ENCODE measurements around the gene PIF1.

PIF1 gene

DNA sequence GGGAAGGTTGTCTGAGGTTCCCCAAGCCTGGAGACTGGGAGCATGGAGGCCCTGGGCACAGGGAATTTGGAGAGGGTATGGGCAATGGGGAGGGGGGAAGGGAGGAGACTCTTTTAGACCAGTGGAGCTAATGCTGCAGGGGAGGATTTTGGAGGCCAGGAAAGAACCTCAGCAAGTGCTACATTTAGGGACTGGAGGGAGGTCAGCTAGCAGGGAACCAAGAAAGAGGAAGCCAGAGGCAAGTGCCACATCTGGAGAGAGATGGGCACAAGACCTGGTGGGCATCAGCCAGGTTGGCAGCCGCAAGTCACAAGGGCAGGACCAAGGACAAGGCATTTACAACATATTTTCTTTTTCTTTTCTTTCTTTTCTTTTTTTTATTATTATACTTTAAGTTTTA, 37.0 kb upstream of the PIF1 start:
- TF ChIP-seq, protein P1, sequence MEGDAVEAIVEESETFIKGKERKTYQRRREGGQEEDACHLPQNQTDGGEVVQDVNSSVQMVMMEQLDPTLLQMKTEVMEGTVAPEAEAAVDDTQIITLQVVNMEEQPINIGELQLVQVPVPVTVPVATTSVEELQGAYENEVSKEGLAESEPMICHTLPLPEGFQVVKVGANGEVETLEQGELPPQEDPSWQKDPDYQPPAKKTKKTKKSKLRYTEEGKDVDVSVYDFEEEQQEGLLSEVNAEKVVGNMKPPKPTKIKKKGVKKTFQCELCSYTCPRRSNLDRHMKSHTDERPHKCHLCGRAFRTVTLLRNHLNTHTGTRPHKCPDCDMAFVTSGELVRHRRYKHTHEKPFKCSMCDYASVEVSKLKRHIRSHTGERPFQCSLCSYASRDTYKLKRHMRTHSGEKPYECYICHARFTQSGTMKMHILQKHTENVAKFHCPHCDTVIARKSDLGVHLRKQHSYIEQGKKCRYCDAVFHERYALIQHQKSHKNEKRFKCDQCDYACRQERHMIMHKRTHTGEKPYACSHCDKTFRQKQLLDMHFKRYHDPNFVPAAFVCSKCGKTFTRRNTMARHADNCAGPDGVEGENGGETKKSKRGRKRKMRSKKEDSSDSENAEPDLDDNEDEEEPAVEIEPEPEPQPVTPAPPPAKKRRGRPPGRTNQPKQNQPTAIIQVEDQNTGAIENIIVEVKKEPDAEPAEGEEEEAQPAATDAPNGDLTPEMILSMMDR (IDR thresholded peaks at IDR 0.05) = no peak

DNA sequence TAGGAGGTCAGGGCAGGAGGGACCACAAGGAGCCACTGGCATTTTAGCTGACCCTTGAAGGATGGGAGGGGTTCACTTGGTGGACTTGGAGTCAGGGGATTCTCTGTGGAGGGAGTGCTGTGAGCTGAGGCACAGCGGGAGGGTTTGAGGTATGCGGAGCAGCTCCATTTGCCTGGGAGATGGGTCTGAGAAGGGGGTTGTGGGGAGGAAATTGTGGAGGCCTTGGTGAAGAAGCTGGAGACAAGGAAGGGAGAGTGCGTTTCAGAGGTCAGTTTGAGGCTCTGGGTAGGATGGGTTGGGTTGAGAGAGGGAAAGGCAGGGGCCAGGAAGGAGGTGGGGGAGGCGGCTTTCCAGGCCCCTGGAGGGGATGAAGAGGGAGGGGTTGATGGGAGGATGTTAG, 36.5 kb upstream of the PIF1 start:
- TF ChIP-seq, protein P1 (IDR thresholded peaks at IDR 0.05) = no peak

DNA sequence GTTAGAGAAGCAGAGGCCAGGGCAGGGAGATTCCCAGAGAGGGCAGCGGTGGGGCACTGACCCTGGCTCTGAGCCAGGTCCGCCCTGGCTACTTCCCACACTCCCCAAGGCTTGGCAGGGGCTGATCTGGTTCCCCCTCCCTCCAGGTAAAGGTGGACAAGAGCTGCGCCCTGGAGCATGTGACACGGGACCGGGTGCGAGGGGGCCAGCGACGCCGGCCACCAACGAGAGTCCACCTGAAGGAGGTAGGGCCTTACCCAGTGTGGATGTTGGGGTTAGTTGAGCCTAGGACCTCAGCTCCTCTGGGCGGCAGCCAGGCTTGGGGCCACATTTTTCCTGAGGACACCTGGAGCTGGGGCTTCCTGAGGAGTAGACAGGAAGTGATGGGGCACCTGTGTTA, 35.9 kb upstream of the PIF1 start:
- TF ChIP-seq, protein P1 (IDR thresholded peaks at IDR 0.05) = no peak

DNA sequence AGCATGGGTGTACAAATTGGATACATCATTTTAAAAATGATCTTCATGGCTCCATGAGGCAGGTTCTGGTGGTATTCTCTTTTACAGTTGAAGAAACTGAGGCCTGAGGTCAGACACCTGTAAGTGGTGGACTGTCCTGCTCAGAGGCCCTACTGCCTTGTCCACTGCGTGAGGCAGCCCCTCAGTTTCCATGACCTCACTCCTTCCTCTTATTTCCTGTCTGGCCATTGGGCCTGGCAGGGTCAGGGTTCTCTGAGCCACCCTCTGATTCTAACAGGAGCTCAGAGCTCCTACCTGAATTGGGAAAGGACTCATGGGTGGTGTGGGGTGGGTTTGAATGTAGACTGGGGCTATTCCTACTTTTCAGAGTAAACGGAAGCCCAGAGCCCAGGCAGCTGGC, 33.8 kb upstream of the PIF1 start:
- TF ChIP-seq, protein P1 (IDR thresholded peaks at IDR 0.05) = no peak

DNA sequence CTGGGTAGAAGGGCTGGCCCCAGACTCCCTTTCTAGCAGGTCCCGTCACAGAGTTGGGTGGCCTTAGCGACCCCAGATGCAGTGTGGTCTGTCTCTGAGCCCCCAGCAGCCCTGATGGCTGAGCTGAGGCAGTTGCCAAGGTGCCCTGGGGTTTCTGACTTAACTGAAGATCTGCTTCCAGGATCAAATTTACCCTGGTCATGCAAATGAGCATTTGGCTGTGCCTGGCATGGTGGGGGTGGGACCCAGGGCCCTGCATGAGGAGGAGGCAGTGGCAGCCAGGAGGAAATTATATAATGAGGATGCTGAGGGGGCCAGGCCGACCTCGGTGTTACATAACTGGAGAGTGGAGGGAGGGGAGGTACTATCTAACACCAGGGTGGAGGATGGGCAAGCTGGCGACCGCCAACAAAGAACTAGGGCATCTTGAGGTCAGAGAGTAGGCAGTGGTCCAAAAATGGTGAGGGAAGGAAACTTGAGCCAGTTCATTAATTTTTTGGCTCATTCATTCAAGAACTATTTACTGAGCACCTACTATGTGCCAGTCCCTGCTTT, 32.7 kb upstream of the PIF1 start:
- TF ChIP-seq, protein P1 (IDR thresholded peaks at IDR 0.05) = no peak

DNA sequence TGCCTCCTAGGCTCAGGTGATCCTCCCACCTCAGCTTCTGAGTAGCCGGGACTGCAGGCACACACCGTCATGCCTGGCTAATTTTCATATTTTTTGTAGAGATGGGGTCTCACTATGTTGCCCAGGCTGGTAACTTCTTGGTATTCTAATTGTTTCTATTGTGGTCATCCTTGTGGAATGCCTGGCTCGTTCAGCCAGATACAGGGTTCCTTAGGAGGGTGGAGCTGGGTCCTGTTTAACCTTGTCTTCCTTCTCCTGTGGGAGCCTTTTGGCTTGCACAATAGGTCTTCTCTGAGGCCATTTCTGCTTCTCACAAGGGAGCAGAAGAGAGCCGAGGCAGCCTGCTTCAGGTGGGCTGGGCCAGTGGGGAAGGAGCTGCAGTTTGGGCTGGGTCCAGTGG, 32.0 kb upstream of the PIF1 start:
- TF ChIP-seq, protein P1 (IDR thresholded peaks at IDR 0.05) = no peak

DNA sequence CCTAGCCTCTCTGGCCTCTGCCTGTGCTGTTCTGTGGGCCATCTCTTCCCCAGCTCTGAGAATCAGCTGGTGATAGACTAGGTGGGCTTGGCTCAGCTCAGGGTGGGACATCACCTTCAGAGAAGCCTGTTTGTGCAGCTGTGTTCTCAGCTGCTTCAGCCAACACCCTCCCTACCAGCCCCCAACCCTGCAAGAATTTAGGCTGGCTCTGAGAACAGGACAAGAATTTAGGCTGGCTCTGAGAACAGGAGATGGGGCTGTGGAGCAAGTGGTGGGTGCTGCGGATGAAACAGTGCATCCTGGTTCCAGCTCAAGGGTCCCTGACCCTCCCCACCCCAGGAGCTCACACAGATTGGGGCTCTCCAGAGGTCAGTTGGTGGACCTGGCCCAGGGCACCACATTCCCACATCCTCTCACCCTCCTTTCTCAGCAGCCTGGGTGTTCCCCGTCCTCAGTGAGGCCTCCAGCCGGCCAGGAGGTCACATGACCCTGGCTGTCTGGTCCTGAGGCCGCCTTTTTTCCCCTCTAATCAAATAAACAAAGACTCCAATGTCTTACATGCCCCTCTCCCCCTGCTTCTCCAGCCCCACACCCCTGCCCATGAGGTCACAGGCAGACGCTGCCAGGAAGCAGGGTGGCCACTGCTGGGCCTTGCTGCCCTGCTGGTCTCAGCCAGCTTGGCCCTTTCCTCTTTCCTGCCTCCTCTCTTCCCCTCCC, 31.1 kb upstream of the PIF1 start:
- TF ChIP-seq, protein P1 (IDR thresholded peaks at IDR 0.05) = no peak

All from LNCAP (cell line).